Hepatocyte (in vitro differentiated cells): ENCODE data around the gene ULK4. TPM values are rescaled to one million over a fixed set of nuclear protein-coding genes. Genes with fewer than 3 reads are reported as not detected.
A peak's percentile ranks its signal among the peaks of the same experiment; 100 is the strongest.

Experiments used
- DNase-seq: peaks from one replicate; pipeline ENCODE4 v3.0.0-alpha.2; 2016; ENCODE audit warnings: low spot score
- H2AFZ ChIP-seq: fragments of 200-600 bp; sonication (generic); 2 replicates; pipeline ENCODE4 v1.6.0; 2016; ENCODE audit warnings: antibody characterized with exemption, mild to moderate bottlenecking
- H3K27ac ChIP-seq: fragments of 200-600 bp; sonication (generic); 2 replicates; pipeline ENCODE4 v1.5.1; 2016; ENCODE audit warnings: mild to moderate bottlenecking
- H3K27me3 ChIP-seq: fragments of 200-600 bp; sonication (generic); 2 replicates; pipeline ENCODE4 v1.6.1; 2016
- H3K36me3 ChIP-seq: fragments of 200-600 bp; sonication (generic); replicated peaks from 2 replicates; pipeline ENCODE4 v1.5.1; 2016; ENCODE audit warnings: low read depth; ENCODE audit not compliant: insufficient read depth
- H3K4me1 ChIP-seq: fragments of 200-600 bp; sonication (generic); 2 replicates; pipeline ENCODE4 v1.5.1; 2016; ENCODE audit warnings: mild to moderate bottlenecking, moderate library complexity; ENCODE audit not compliant: insufficient read depth
- H3K4me2 ChIP-seq: fragments of 200-600 bp; sonication (generic); 2 replicates; pipeline ENCODE4 v1.6.0; 2016
- H3K4me3 ChIP-seq: fragments of 200-600 bp; sonication (generic); 2 replicates; pipeline ENCODE4 v1.5.1; 2016; ENCODE audit warnings: mild to moderate bottlenecking
- H3K79me2 ChIP-seq: fragments of 200-600 bp; sonication (generic); 2 replicates; pipeline ENCODE4 v1.6.0; 2017; ENCODE audit warnings: mild to moderate bottlenecking
- H3K9me2 ChIP-seq: fragments of 200-600 bp; sonication (generic); replicated peaks from 2 replicates; pipeline ENCODE4 v1.6.0; 2017; ENCODE audit warnings: mild to moderate bottlenecking; ENCODE audit not compliant: insufficient read depth
- H3K9me3 ChIP-seq: fragments of 200-600 bp; sonication (generic); 2 replicates; pipeline ENCODE4 v1.5.1; 2016; ENCODE audit warnings: low read depth, mild to moderate bottlenecking
- H4K20me1 ChIP-seq: fragments of 200-600 bp; sonication (generic); 2 replicates; pipeline ENCODE4 v1.6.0; 2016; ENCODE audit warnings: mild to moderate bottlenecking; ENCODE audit not compliant: insufficient read depth, poor library complexity, severe bottlenecking
- CTCF ChIP-seq: fragments of 200-600 bp; sonication (generic); IDR thresholded peaks from 2 replicates; pipeline ENCODE4 v1.5.1; 2016; ENCODE audit warnings: antibody characterized with exemption, mild to moderate bottlenecking; ENCODE audit not compliant: poor library complexity
- EZH2 ChIP-seq: fragments of 200-600 bp; sonication (generic); IDR thresholded peaks from 2 replicates; pipeline ENCODE4 v1.6.1; 2016; ENCODE audit warnings: antibody characterized with exemption, mild to moderate bottlenecking, borderline replicate concordance
- EZH2phosphoT487 ChIP-seq: fragments of 200-600 bp; sonication (generic); IDR thresholded peaks from one replicate; pipeline ENCODE4 v1.6.1; 2018; ENCODE audit warnings: antibody characterized with exemption, mild to moderate bottlenecking, low read depth, moderate library complexity; ENCODE audit not compliant: unreplicated experiment, severe bottlenecking
- WGBS: methylation state at CpG from one replicate; pipeline ENCODE4 v1.1.6; 2016; ENCODE audit warnings: low lambda C conversion rate; ENCODE audit errors: missing lambda C conversion rate; 5-methylcytosine and 5-hydroxymethylcytosine counted together
- polyA plus RNA-seq: library from polyadenylated mRNA; unstranded; fragments of >200 nt; fragmentation: Nextera tagmentation; extraction: Ambion mirVana; gene quantifications from 2 replicates; pipeline ENCODE4 v1.2.1, GENCODE V29; 2016
- total RNA-seq: library from RNA; depleted of rRNA; stranded (reverse); fragments of >200 nt; gene quantifications from 2 replicates; pipeline ENCODE4 v1.2.3, GENCODE V29; 2014

The ULK4 gene
- total and polyA plus RNA-seq, 2 experiments from 2014 or later = 3.8 to 9.1 TPM

- no peaks in the 10 kb centered on the region for H3K9me2 ChIP-seq
- H3K36me3 ChIP-seq = no peaks in the 10 kb centered on the region
- TF ChIP-seq EZH2 (no peak), EZH2phosphoT487 (no peak), CTCF (no peak)
- no peaks in the 10 kb centered on the region for H3K9me3 ChIP-seq
- WGBS = 52% methylated on average over 5 of the region's 5 CpGs
- no peak overlapping the region for H2AFZ ChIP-seq
- no peak overlapping the region for H3K4me3 ChIP-seq
- no peaks in the 10 kb centered on the region for H3K27me3 ChIP-seq
- peaks cover 13% of the 10 kb centered on the region for H3K4me1 ChIP-seq
- H3K79me2 ChIP-seq = no peaks in the 10 kb centered on the region
- H4K20me1 ChIP-seq = no peaks in the 10 kb centered on the region
- peak; percentile 46 for DNase-seq
- H3K4me2 ChIP-seq = no peak overlapping the region
- peak overlapping the region; percentile 14 for H3K27ac ChIP-seq
Measured at GRCh38 chr3:41362638-41363559, 599.0 kb downstream of the ULK4 start.

GRCh38 chr3:41357271-41357670 is 604.6 kb downstream of the ULK4 start:
- 86% methylated on average over 9 of the region's 9 CpGs for WGBS
- no peak overlapping the region for H3K27ac ChIP-seq
- H3K9me3 ChIP-seq = no peaks in the 10 kb centered on the region
- H3K27me3 ChIP-seq = no peaks in the 10 kb centered on the region
- no peak overlapping the region for H3K4me3 ChIP-seq
- H3K9me2 ChIP-seq = no peaks in the 10 kb centered on the region
- H4K20me1 ChIP-seq = no peaks in the 10 kb centered on the region
- H3K4me1 ChIP-seq = no peaks in the 10 kb centered on the region
- H3K36me3 ChIP-seq = no peaks in the 10 kb centered on the region
- no peaks in the 10 kb centered on the region for H3K79me2 ChIP-seq
- DNase-seq = no peak
- no peak overlapping the region for H3K4me2 ChIP-seq
- no peak for TF ChIP-seq CTCF
- no peak for TF ChIP-seq EZH2
- no peak for TF ChIP-seq EZH2phosphoT487
- H2AFZ ChIP-seq = no peak overlapping the region

- Histone ChIP-seq H3K9me2 (no peaks in the 10 kb centered on the region), H3K9me3 (no peaks in the 10 kb centered on the region), H3K79me2 (no peaks in the 10 kb centered on the region), H4K20me1 (no peaks in the 10 kb centered on the region), H3K36me3 (no peaks in the 10 kb centered on the region), H3K27ac (no peak overlapping the region), H3K27me3 (no peaks in the 10 kb centered on the region), H3K4me3 (no peak overlapping the region), H3K4me2 (no peak overlapping the region), H3K4me1 (no peaks in the 10 kb centered on the region), H2AFZ (no peak overlapping the region)
- 80% methylated on average over 2 of the region's 2 CpGs for WGBS
- no peak for TF ChIP-seq EZH2
- TF ChIP-seq EZH2phosphoT487 = no peak
- TF ChIP-seq CTCF = no peak
- no peak for DNase-seq
Measured at GRCh38 chr3:41356775-41357174, 605.1 kb downstream of the ULK4 start.
